Mesenchymal stem cell (in vitro differentiated cells and primary cell): Measurements from ENCODE around the gene XPNPEP1.

ENCODE experiments used
- DNase-seq: peaks from one replicate; pipeline ENCODE4 v3.0.0-alpha.2; 2013
- H2AFZ ChIP-seq: one replicate; pipeline ENCODE4 v1.6.1; 2013; ENCODE audit warnings: low read depth, mild to moderate bottlenecking, control low read depth, inconsistent platforms, low read length, moderate library complexity
- H2AK5ac ChIP-seq: 2 replicates; pipeline ENCODE4 v1.6.1; 2013; ENCODE audit warnings: low read length, moderate library complexity, mild to moderate bottlenecking, inconsistent platforms; ENCODE audit not compliant: severe bottlenecking
- H2BK120ac ChIP-seq: one replicate; pipeline ENCODE4 v1.6.1; 2013; ENCODE audit warnings: low read depth, mild to moderate bottlenecking, inconsistent platforms, low read length, moderate library complexity
- H2BK12ac ChIP-seq, 2 experiments: one replicate each; pipeline ENCODE4 v1.6.1; 2013; ENCODE audit warnings: inconsistent platforms in 2 of 2, low read length in 2 of 2, mild to moderate bottlenecking in 2 of 2, moderate library complexity in 2 of 2, control low read depth in 1 of 2
- H2BK15ac ChIP-seq: one replicate; pipeline ENCODE4 v1.6.1; 2013; ENCODE audit warnings: mild to moderate bottlenecking, low read depth, inconsistent platforms; ENCODE audit not compliant: poor library complexity, severe bottlenecking
- H2BK5ac ChIP-seq: 2 replicates; pipeline ENCODE4 v1.6.1; 2013; ENCODE audit warnings: low read depth, mild to moderate bottlenecking, low read length, control low read depth, inconsistent platforms; ENCODE audit not compliant: poor library complexity, severe bottlenecking
- H3K14ac ChIP-seq, 2 experiments: one replicate each; pipeline ENCODE4 v1.6.1; 2013; ENCODE audit warnings: inconsistent platforms in 2 of 2, low read length in 2 of 2, control low read depth in 1 of 2, mild to moderate bottlenecking in 1 of 2, moderate library complexity in 1 of 2
- H3K18ac ChIP-seq, 2 experiments: one replicate each; pipeline ENCODE4 v1.6.1; 2013; ENCODE audit warnings: inconsistent platforms in 2 of 2, low read length in 2 of 2, control low read depth in 1 of 2, low read depth in 1 of 2, mild to moderate bottlenecking in 1 of 2
- H3K23ac ChIP-seq, 2 experiments: one replicate each; pipeline ENCODE4 v1.6.1; 2013; ENCODE audit warnings: inconsistent platforms in 2 of 2, low read length in 2 of 2, mild to moderate bottlenecking in 2 of 2, moderate library complexity in 2 of 2, control low read depth in 1 of 2
- H3K27ac ChIP-seq: 2 replicates; pipeline ENCODE4 v1.5.1; 2013; ENCODE audit warnings: mild to moderate bottlenecking, moderate library complexity, low read length, control low read depth, inconsistent platforms; ENCODE audit not compliant: poor library complexity, severe bottlenecking
- H3K27me3 ChIP-seq, 2 experiments: 2 replicates each; pipeline versions ENCODE4 v1.6.1 to v1.7.0; 2013; ENCODE audit warnings: low read length in 2 of 2, mild to moderate bottlenecking in 2 of 2, moderate library complexity in 2 of 2, control low read depth in 1 of 2, inconsistent platforms in 1 of 2; ENCODE audit not compliant: control insufficient read depth in 1 of 2, insufficient read depth in 1 of 2
- H3K36me3 ChIP-seq, 2 experiments: 2 replicates each; pipeline versions ENCODE4 v1.6.1 to v1.7.0; 2013; ENCODE audit warnings: low read length in 2 of 2, control low read depth in 1 of 2, inconsistent platforms in 1 of 2, low read depth in 1 of 2, mild to moderate bottlenecking in 1 of 2; ENCODE audit not compliant: insufficient read depth in 2 of 2, control insufficient read depth in 1 of 2
- H3K4ac ChIP-seq, 2 experiments: one replicate each; pipeline ENCODE4 v1.6.1; 2013; ENCODE audit warnings: inconsistent platforms in 2 of 2, low read length in 2 of 2, mild to moderate bottlenecking in 2 of 2, moderate library complexity in 2 of 2, control low read depth in 1 of 2, low read depth in 1 of 2
- H3K4me1 ChIP-seq: 2 replicates; pipeline ENCODE4 v1.6.1; 2013; ENCODE audit warnings: low read depth, low read length, control low read depth; ENCODE audit not compliant: control insufficient read depth, insufficient read depth
- H3K4me2 ChIP-seq: 2 replicates; pipeline ENCODE4 v1.6.1; 2013; ENCODE audit warnings: low read length, mild to moderate bottlenecking, inconsistent platforms; ENCODE audit not compliant: poor library complexity, severe bottlenecking
- H3K4me3 ChIP-seq, 2 experiments: 2 replicates each; pipeline versions ENCODE4 v1.5.1 to v1.7.0; 2013; ENCODE audit warnings: low read length in 2 of 2, mild to moderate bottlenecking in 2 of 2, control low read depth in 1 of 2, low read depth in 1 of 2; ENCODE audit not compliant: insufficient read depth in 1 of 2
- H3K79me1 ChIP-seq: replicated peaks from 2 replicates; pipeline ENCODE4 v1.6.1; 2013; ENCODE audit warnings: mild to moderate bottlenecking, control low read depth, low read length, inconsistent platforms; ENCODE audit not compliant: poor library complexity, severe bottlenecking
- H3K9ac ChIP-seq: 2 replicates; pipeline ENCODE4 v1.7.0; 2013; ENCODE audit warnings: mild to moderate bottlenecking, low read length, moderate library complexity
- H3K9me3 ChIP-seq: 2 replicates; pipeline ENCODE4 v1.7.0; 2013; ENCODE audit warnings: mild to moderate bottlenecking, low read length; ENCODE audit not compliant: control insufficient read depth
- H4K8ac ChIP-seq: one replicate; pipeline ENCODE4 v1.6.1; 2013; ENCODE audit warnings: inconsistent platforms, mild to moderate bottlenecking, low read length, moderate library complexity
- H4K91ac ChIP-seq: one replicate; pipeline ENCODE4 v1.6.1; 2013; ENCODE audit warnings: mild to moderate bottlenecking, low read length, inconsistent platforms
- WGBS: methylation state at CpG from one replicate; pipeline ENCODE4 v1.1.7; 2013; ENCODE audit warnings: mixed read lengths; 5-methylcytosine and 5-hydroxymethylcytosine counted together

XPNPEP1 gene

GRCh38 chr10:109899356-109900331 lies 23.7 kb downstream of the XPNPEP1 start:
- H2BK15ac ChIP-seq: no peak overlapping the region
- no peak overlapping the region for H2AK5ac ChIP-seq
- no peak overlapping the region for H3K14ac ChIP-seq
- H3K4me3 ChIP-seq: peak overlapping the region in 1 of 2 experiments; percentile 54
- H2AFZ ChIP-seq: no peak overlapping the region
- no peak overlapping the region for H3K4ac ChIP-seq
- no peak overlapping the region for H3K27ac ChIP-seq
- no peak overlapping the region for H2BK12ac ChIP-seq
- no peak overlapping the region for H3K4me2 ChIP-seq
- H2BK120ac ChIP-seq: no peak overlapping the region
- no peak overlapping the region for H3K18ac ChIP-seq
- H3K9ac ChIP-seq: peak overlapping the region; percentile 67
- peaks cover 10% of the 10 kb centered on the region for H3K4me1 ChIP-seq
- H4K8ac ChIP-seq: peak overlapping the region; percentile 28
- H3K9me3 ChIP-seq: no peaks in the 10 kb centered on the region
- no peaks in the 10 kb centered on the region for H3K27me3 ChIP-seq
- 97% methylated on average over 6 of the region's 9 CpGs for WGBS
- no peak overlapping the region for H2BK5ac ChIP-seq
- no peak overlapping the region for H4K91ac ChIP-seq
- H3K23ac ChIP-seq: no peak overlapping the region
- no peak for DNase-seq
- peaks cover 0 to 14% of the 10 kb centered on the region in 2 experiments for H3K36me3 ChIP-seq
- H3K79me1 ChIP-seq: peaks cover 37% of the 10 kb centered on the region

- 100% methylated on average over 5 of the region's 5 CpGs for WGBS
- Histone ChIP-seq H3K9me3 (no peaks in the 10 kb centered on the region), H2BK12ac (no peak overlapping the region), H3K27ac (no peak overlapping the region), H3K4ac (no peak overlapping the region), H2AK5ac (no peak overlapping the region), H3K18ac (no peak overlapping the region), H2BK5ac (no peak overlapping the region), H4K8ac (no peak overlapping the region), H3K23ac (no peak overlapping the region), H3K4me1 (peaks cover 16% of the 10 kb centered on the region), H3K27me3 (no peaks in the 10 kb centered on the region), H3K79me1 (peaks cover 32% of the 10 kb centered on the region), H2BK120ac (no peak overlapping the region), H4K91ac (no peak overlapping the region), H3K4me3 (peak overlapping the region in 1 of 2 experiments; percentile 54), H3K14ac (no peak overlapping the region), H3K4me2 (no peak overlapping the region), H2BK15ac (no peak overlapping the region), H3K9ac (peak overlapping the region; percentile 67), H2AFZ (no peak overlapping the region), H3K36me3 (peaks cover 0 to 6% of the 10 kb centered on the region in 2 experiments)
- DNase-seq: no peak
Observed at GRCh38 chr10:109898666-109899355, 24.5 kb downstream of the XPNPEP1 start.

- Histone ChIP-seq H3K79me1 (peaks cover 34% of the 10 kb centered on the region), H3K14ac (no peak overlapping the region), H2AFZ (no peak overlapping the region), H3K4me1 (peaks cover 14% of the 10 kb centered on the region), H3K4me3 (no peak overlapping the region), H3K23ac (no peak overlapping the region), H3K4ac (no peak overlapping the region), H3K4me2 (no peak overlapping the region), H3K36me3 (peaks cover 0 to 6% of the 10 kb centered on the region in 2 experiments), H2BK12ac (no peak overlapping the region), H2BK5ac (no peak overlapping the region), H3K27ac (no peak overlapping the region), H3K9ac (no peak overlapping the region), H3K18ac (no peak overlapping the region), H4K8ac (no peak overlapping the region), H2BK15ac (no peak overlapping the region), H2BK120ac (no peak overlapping the region), H3K27me3 (no peaks in the 10 kb centered on the region), H2AK5ac (no peak overlapping the region), H4K91ac (no peak overlapping the region), H3K9me3 (no peaks in the 10 kb centered on the region)
- no peak for DNase-seq
- 99% methylated on average over 4 of the region's 6 CpGs for WGBS
Observed at GRCh38 chr10:109898007-109898406, 25.3 kb downstream of the XPNPEP1 start.

- Histone ChIP-seq H3K4me1 (peaks cover 20% of the 10 kb centered on the region), H2BK120ac (no peak overlapping the region), H3K9me3 (no peaks in the 10 kb centered on the region), H2BK15ac (no peak overlapping the region), H3K36me3 (peaks cover 7 to 8% of the 10 kb centered on the region in 2 experiments), H3K4me3 (no peak overlapping the region), H2BK5ac (no peak overlapping the region), H4K91ac (peak overlapping the region; percentile 58), H3K18ac (peak overlapping the region; percentile 31 to 64), H2AK5ac (peak overlapping the region; percentile 84), H4K8ac (no peak overlapping the region), H3K9ac (peak overlapping the region; percentile 26), H3K4me2 (no peak overlapping the region), H3K27ac (no peak overlapping the region), H3K14ac (no peak overlapping the region), H2BK12ac (no peak overlapping the region), H3K23ac (no peak overlapping the region), H2AFZ (no peak overlapping the region), H3K4ac (no peak overlapping the region), H3K27me3 (no peaks in the 10 kb centered on the region), H3K79me1 (peaks cover 36% of the 10 kb centered on the region)
- DNase-seq: no peak
Observed at GRCh38 chr10:109895848-109896247, 27.5 kb downstream of the XPNPEP1 start.
